GM18502 (cell line): ENCODE measurements around the gene PIGC.
A peak's percentile ranks its signal among the peaks of the same experiment; 100 is the strongest.

Experiments
- ATAC-seq: cut with Tn5 transposase; IDR thresholded peaks from one replicate; pipeline ENCODE4 v1.9.1; 2021; ENCODE audit warnings: mild to moderate bottlenecking; ENCODE audit not compliant: unreplicated experiment, poor library complexity

PIGC gene

GRCh38 chr1:172400722-172401105, 43.2 kb downstream of the PIGC start:
- no peak for ATAC-seq

- ATAC-seq: no peak
These were observed 43.8 kb downstream of the PIGC start for GRCh38 chr1:172399756-172400721.

GRCh38 chr1:172398970-172399755, 44.7 kb downstream of the PIGC start:
- no peak for ATAC-seq

DNA sequence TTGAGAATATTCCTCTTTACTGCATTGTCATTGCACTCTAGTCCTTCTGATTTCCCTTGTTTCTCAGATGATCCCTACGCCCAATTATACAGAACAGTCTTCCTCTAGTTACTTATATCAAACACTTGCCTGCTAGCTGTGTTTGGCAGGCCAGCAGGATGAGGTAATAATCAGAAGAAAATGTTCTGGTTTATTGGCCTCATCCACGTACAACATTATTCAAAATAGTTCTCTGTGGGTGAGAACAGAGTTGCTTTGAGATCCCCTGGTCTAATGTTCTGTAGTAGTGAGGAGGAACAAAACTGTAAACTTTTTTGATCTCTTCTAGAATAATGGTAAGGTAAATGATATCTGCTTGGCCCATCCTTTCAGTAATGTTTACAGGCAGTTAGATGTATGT, 45.7 kb downstream of the PIGC start:
- no peak for ATAC-seq

- no peak for ATAC-seq
These were observed 46.2 kb downstream of the PIGC start for GRCh38 chr1:172397633-172398032.

- no peak for ATAC-seq
These were observed 46.6 kb downstream of the PIGC start for GRCh38 chr1:172397221-172397620.

DNA sequence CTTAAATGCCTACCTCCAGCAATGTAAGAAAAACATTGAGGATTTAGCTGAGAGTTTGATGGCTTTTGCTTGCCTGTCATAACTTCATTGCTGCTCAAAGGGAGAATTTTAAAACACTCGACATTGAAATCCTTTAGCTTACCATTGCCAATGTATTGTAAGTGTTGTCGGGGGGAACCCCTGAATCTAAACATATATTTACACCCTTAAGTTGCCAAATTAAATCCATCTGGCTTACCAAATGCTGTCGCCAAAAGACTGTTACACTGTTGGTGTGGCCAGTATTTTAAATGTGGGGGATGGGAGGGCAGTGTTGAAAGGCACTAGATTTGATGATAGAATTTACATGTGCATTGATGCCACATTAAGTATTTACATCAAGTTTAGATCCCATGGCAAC, 48.3 kb downstream of the PIGC start:
- no peak for ATAC-seq

DNA sequence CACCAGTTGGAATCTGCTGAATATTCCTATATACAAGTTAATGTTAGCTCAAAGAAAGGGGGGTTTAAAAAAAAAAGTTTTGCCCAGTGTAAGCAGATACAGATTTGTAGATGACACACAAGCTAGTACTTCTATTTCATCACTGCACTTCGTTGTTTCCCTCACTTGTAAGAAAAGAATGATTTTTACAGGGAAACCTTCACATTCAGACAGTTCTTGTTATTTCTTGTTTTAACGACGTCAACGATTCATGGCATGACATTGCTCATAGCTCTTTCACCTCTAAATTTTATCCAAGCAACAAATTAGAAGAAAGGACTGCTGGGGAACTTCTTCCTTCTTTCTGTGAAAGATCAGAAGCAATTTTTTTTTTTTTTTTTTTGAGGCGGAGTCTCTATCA, 49.1 kb downstream of the PIGC start:
- no peak for ATAC-seq

DNA sequence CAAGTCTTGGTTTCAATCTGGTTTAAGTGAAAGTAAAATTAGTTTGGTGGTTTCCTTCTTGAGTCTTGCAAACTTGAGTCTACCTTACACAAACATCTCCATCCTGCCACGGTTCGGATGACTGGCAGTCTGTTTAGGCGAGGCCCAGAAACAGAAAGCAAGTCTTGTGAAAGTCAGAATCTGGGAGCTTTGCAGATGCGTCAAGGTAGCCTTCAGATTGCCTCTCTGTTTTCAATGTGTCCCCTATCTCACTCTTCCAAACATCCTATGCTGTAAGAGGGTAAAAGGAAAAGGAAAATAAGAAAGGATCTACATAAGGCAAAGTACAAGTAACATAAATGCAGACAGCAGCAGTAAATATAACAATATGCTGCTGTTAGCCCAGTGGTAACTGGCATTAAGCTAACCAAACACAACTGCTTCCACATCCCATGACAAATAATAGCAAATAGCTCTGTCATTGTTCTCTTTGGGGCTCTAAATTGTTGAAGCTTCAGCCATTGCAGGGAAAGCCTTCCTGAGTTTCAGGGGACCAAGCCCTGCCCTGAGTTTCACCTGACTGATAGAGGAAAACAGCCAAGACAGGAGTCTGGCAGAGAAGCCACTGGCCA, 49.6 kb downstream of the PIGC start:
- peak; percentile 70 for ATAC-seq

DNA sequence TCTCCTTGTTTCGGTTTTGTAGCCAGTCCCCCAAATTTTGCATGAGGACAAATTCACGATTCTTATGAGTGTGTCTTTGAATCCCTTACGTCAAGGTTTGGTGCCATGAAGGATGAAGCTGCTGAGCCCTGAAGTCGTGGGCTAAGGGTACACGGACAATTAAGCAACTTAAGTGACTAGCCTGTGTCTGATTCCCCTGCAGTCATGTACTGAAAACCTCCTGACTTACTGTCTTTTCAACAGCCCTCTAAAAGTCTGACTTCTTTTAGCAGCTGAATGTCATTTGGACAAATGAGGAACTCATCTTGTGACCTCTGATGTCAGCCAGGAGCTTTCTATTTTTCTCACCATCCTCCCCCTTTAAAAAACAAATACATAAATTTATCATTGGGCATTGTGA, 50.5 kb downstream of the PIGC start:
- ATAC-seq: no peak

- no peak for ATAC-seq
These were observed 51.9 kb downstream of the PIGC start for GRCh38 chr1:172391976-172392375.
